Fibroblast of skin of left biceps (primary cell): Measurements from ENCODE around the gene FOXL2.
"Not testable (repeated sequence)": the region's sequence is repeated elsewhere in the genome, so short reads cannot be mapped to it uniquely, and the experiment has no call there.

Experiments used
- DNase-seq, 2 experiments: peaks; one replicate each; pipeline ENCODE4 v3.0.0-alpha.2; 2013; ENCODE audit warnings: low read depth in 2 of 2

FOXL2 gene

GRCh38 chr3:138933068-138933668 is 13.8 kb downstream of the FOXL2 start:
- no peak for DNase-seq

GRCh38 chr3:138928727-138929372 is 18.1 kb downstream of the FOXL2 start:
- no peak for DNase-seq

GRCh38 chr3:138923531-138923994 is 23.4 kb downstream of the FOXL2 start:
- DNase-seq = peak; percentile 45 to 47

- not testable (repeated sequence) for DNase-seq
Measured at GRCh38 chr3:138922400-138922799, 24.5 kb downstream of the FOXL2 start.

- peak; percentile 50 to 56 for DNase-seq
Measured at GRCh38 chr3:138921316-138922292, 25.3 kb downstream of the FOXL2 start.

GRCh38 chr3:138919325-138919724 is 27.6 kb downstream of the FOXL2 start:
- DNase-seq = no peak

GRCh38 chr3:138916824-138917223 is 30.1 kb downstream of the FOXL2 start:
- no peak for DNase-seq

GRCh38 chr3:138915503-138916498 is 31.1 kb downstream of the FOXL2 start:
- DNase-seq = peak; percentile 55 to 59

GRCh38 chr3:138914870-138915502 is 32.0 kb downstream of the FOXL2 start:
- no peak for DNase-seq

- no peak for DNase-seq
Measured at GRCh38 chr3:138913766-138914165, 33.2 kb downstream of the FOXL2 start.

- no peak for DNase-seq
Measured at GRCh38 chr3:138912237-138912636, 34.7 kb downstream of the FOXL2 start.

GRCh38 chr3:138911621-138912020 is 35.3 kb downstream of the FOXL2 start:
- no peak for DNase-seq

GRCh38 chr3:138909904-138910303 is 37.0 kb downstream of the FOXL2 start:
- no peak for DNase-seq

- DNase-seq = no peak
Measured at GRCh38 chr3:138908846-138909245, 38.1 kb downstream of the FOXL2 start.

- no peak for DNase-seq
Measured at GRCh38 chr3:138907539-138907938, 39.4 kb downstream of the FOXL2 start.

- no peak for DNase-seq
Measured at GRCh38 chr3:138902171-138902570, 44.8 kb downstream of the FOXL2 start.

GRCh38 chr3:138901567-138901966 is 45.4 kb downstream of the FOXL2 start:
- DNase-seq = no peak

- DNase-seq = no peak
Measured at GRCh38 chr3:138899351-138899991, 47.5 kb downstream of the FOXL2 start.

GRCh38 chr3:138898708-138899107 is 48.2 kb downstream of the FOXL2 start:
- no peak for DNase-seq

GRCh38 chr3:138898301-138898700 is 48.6 kb downstream of the FOXL2 start:
- DNase-seq = peak; percentile 45 to 53
